ENCODE measurements around the gene AMOTL1.
"Not testable (repeated sequence)": the region's sequence is repeated elsewhere in the genome, so short reads cannot be mapped to it uniquely, and the experiment has no call there.

The AMOTL1 gene

GRCh38 chr11:94794287-94795168 is 26.4 kb downstream of the AMOTL1 start:
- DNase-seq, result no peak

GRCh38 chr11:94795476-94796189 is 27.5 kb downstream of the AMOTL1 start:
- no peak for DNase-seq

GRCh38 chr11:94796190-94796580 is 28.0 kb downstream of the AMOTL1 start:
- no peak for DNase-seq

GRCh38 chr11:94796863-94797262 is 28.7 kb downstream of the AMOTL1 start:
- DNase-seq, result no peak

- no peak for DNase-seq
These were observed 31.6 kb downstream of the AMOTL1 start for GRCh38 chr11:94799726-94800125.

- peak; percentile 39 for DNase-seq
These were observed 32.3 kb downstream of the AMOTL1 start for GRCh38 chr11:94800414-94800813.

- no peak for DNase-seq
These were observed 33.8 kb downstream of the AMOTL1 start for GRCh38 chr11:94801866-94802460.

GRCh38 chr11:94802501-94802900 is 34.3 kb downstream of the AMOTL1 start:
- DNase-seq, result no peak

GRCh38 chr11:94803491-94803890 is 35.3 kb downstream of the AMOTL1 start:
- DNase-seq, result no peak

- DNase-seq, result no peak
These were observed 36.7 kb downstream of the AMOTL1 start for GRCh38 chr11:94804874-94805273.

GRCh38 chr11:94806014-94806413 is 37.9 kb downstream of the AMOTL1 start:
- DNase-seq, result no peak

GRCh38 chr11:94806419-94806818 is 38.3 kb downstream of the AMOTL1 start:
- no peak for DNase-seq

GRCh38 chr11:94809251-94809650 is 41.1 kb downstream of the AMOTL1 start:
- no peak for DNase-seq

- DNase-seq, result not testable (repeated sequence)
These were observed 44.9 kb downstream of the AMOTL1 start for GRCh38 chr11:94812724-94813720.

- no peak for DNase-seq
These were observed 46.3 kb downstream of the AMOTL1 start for GRCh38 chr11:94814272-94814976.

- DNase-seq, result no peak
These were observed 47.7 kb downstream of the AMOTL1 start for GRCh38 chr11:94815705-94816344.

- DNase-seq, result no peak
These were observed 52.3 kb downstream of the AMOTL1 start for GRCh38 chr11:94820480-94820879.

- DNase-seq, result no peak
These were observed 53.3 kb downstream of the AMOTL1 start for GRCh38 chr11:94821439-94821838.

GRCh38 chr11:94822080-94822479 is 53.9 kb downstream of the AMOTL1 start:
- no peak for DNase-seq

GRCh38 chr11:94823102-94823732 is 55.1 kb downstream of the AMOTL1 start:
- no peak for DNase-seq

- DNase-seq, result no peak
These were observed 56.9 kb downstream of the AMOTL1 start for GRCh38 chr11:94825031-94825430.
